IPS-20b (cell line): ENCODE data around the gene BANP.
"Not testable (repeated sequence)": the region's sequence is repeated elsewhere in the genome, so short reads cannot be mapped to it uniquely, and the experiment has no call there.

Source experiments
- H3K27ac ChIP-seq: one replicate; pipeline ENCODE4 v1.5.1; 2013; ENCODE audit warnings: low read length
- H3K27me3 ChIP-seq: 2 replicates; pipeline ENCODE4 v1.6.1; 2013; ENCODE audit warnings: mild to moderate bottlenecking, low read length, inconsistent platforms; ENCODE audit not compliant: insufficient read depth
- H3K36me3 ChIP-seq: 2 replicates; pipeline ENCODE4 v1.6.1; 2013; ENCODE audit warnings: low read depth, mild to moderate bottlenecking, inconsistent platforms, low read length, moderate library complexity; ENCODE audit not compliant: insufficient read depth
- H3K4me1 ChIP-seq: 2 replicates; pipeline ENCODE4 v1.6.1; 2013; ENCODE audit warnings: mild to moderate bottlenecking, control low read depth, inconsistent platforms, low read length, moderate library complexity; ENCODE audit not compliant: insufficient read depth
- H3K4me3 ChIP-seq: 2 replicates; pipeline ENCODE4 v1.5.1; 2013; ENCODE audit warnings: mild to moderate bottlenecking, low read length, inconsistent platforms
- H3K9ac ChIP-seq: 2 replicates; pipeline ENCODE4 v1.6.1; 2013; ENCODE audit warnings: low read depth, mild to moderate bottlenecking, inconsistent platforms, low read length, moderate library complexity
- H3K9me3 ChIP-seq: 2 replicates; pipeline ENCODE4 v1.6.1; 2013; ENCODE audit warnings: mild to moderate bottlenecking, low read depth, low read length, inconsistent platforms; ENCODE audit not compliant: insufficient read depth

The BANP gene

GRCh38 chr16:88041986-88042562, 90.8 kb downstream of the BANP start:
- H3K4me1 ChIP-seq, H3K9ac ChIP-seq, H3K36me3 ChIP-seq: not testable (repeated sequence)

GRCh38 chr16:88043208-88043910, 92.1 kb downstream of the BANP start:
- H3K9ac ChIP-seq, H3K4me3 ChIP-seq, H3K27me3 ChIP-seq, H3K9me3 ChIP-seq, H3K27ac ChIP-seq, H3K4me1 ChIP-seq, H3K36me3 ChIP-seq: not testable (repeated sequence)

More at GRCh38 chr16:88041986-88042562, 90.8 kb downstream of the BANP start:
- not testable (repeated sequence) for H3K4me3 ChIP-seq, H3K27ac ChIP-seq, H3K9me3 ChIP-seq, H3K27me3 ChIP-seq

- not testable (repeated sequence) for H3K36me3 ChIP-seq, H3K4me3 ChIP-seq, H3K9me3 ChIP-seq, H3K9ac ChIP-seq, H3K4me1 ChIP-seq, H3K27ac ChIP-seq, H3K27me3 ChIP-seq
Measured at GRCh38 chr16:88044121-88044581, 92.9 kb downstream of the BANP start.

- not testable (repeated sequence) for H3K4me3 ChIP-seq, H3K36me3 ChIP-seq, H3K4me1 ChIP-seq, H3K9me3 ChIP-seq, H3K27me3 ChIP-seq, H3K27ac ChIP-seq, H3K9ac ChIP-seq
Measured at GRCh38 chr16:88045361-88045760, 94.1 kb downstream of the BANP start.

GRCh38 chr16:88045820-88046303, 94.6 kb downstream of the BANP start:
- Histone ChIP-seq H3K27me3 (no peaks in the 10 kb centered on the region), H3K27ac (no peak overlapping the region), H3K4me1 (no peaks in the 10 kb centered on the region), H3K4me3 (no peak overlapping the region), H3K36me3 (peaks cover 8% of the 10 kb centered on the region; the same call in 1 of the 2 replicates), H3K9ac (no peak overlapping the region), H3K9me3 (no peaks in the 10 kb centered on the region)

GRCh38 chr16:88047462-88047861, 96.2 kb downstream of the BANP start:
- Histone ChIP-seq H3K9ac (no peak overlapping the region), H3K36me3 (peaks cover 16% of the 10 kb centered on the region; the same call in 1 of the 2 replicates), H3K27me3 (no peaks in the 10 kb centered on the region), H3K27ac (no peak overlapping the region), H3K4me1 (no peaks in the 10 kb centered on the region), H3K4me3 (no peak overlapping the region), H3K9me3 (no peaks in the 10 kb centered on the region)

- Histone ChIP-seq H3K9me3 (no peaks in the 10 kb centered on the region), H3K4me3 (no peak overlapping the region), H3K4me1 (no peaks in the 10 kb centered on the region), H3K27me3 (no peaks in the 10 kb centered on the region), H3K9ac (no peak overlapping the region), H3K27ac (no peak overlapping the region), H3K36me3 (peaks cover 22% of the 10 kb centered on the region; the same call in 1 of the 2 replicates)
Measured at GRCh38 chr16:88048985-88049384, 97.8 kb downstream of the BANP start.

GRCh38 chr16:88049561-88050545, 98.6 kb downstream of the BANP start:
- no peaks in the 10 kb centered on the region for H3K9me3 ChIP-seq
- H3K27me3 ChIP-seq: no peaks in the 10 kb centered on the region
- H3K4me1 ChIP-seq: no peaks in the 10 kb centered on the region
- peaks cover 22% of the 10 kb centered on the region; the same call in 1 of the 2 replicates for H3K36me3 ChIP-seq
- H3K27ac ChIP-seq: no peak overlapping the region
- H3K4me3 ChIP-seq: no peak overlapping the region
- H3K9ac ChIP-seq: no peak overlapping the region

GRCh38 chr16:88050952-88051660, 99.9 kb downstream of the BANP start:
- Histone ChIP-seq H3K36me3 (peaks cover 22% of the 10 kb centered on the region; the same call in 1 of the 2 replicates), H3K4me1 (no peaks in the 10 kb centered on the region), H3K9ac (no peak overlapping the region), H3K27ac (no peak overlapping the region), H3K9me3 (no peaks in the 10 kb centered on the region), H3K27me3 (no peaks in the 10 kb centered on the region), H3K4me3 (no peak overlapping the region)

- no peaks in the 10 kb centered on the region for H3K9me3 ChIP-seq
- H3K27ac ChIP-seq: no peak overlapping the region
- H3K27me3 ChIP-seq: no peaks in the 10 kb centered on the region
- no peaks in the 10 kb centered on the region for H3K4me1 ChIP-seq
- peaks cover 22% of the 10 kb centered on the region; the same call in 1 of the 2 replicates for H3K36me3 ChIP-seq
- H3K4me3 ChIP-seq: no peak overlapping the region
- no peak overlapping the region for H3K9ac ChIP-seq
Measured at GRCh38 chr16:88052661-88053060, 101.4 kb downstream of the BANP start.

- H3K4me1 ChIP-seq, H3K27me3 ChIP-seq, H3K9me3 ChIP-seq, H3K9ac ChIP-seq, H3K4me3 ChIP-seq, H3K27ac ChIP-seq: not testable (repeated sequence)
- H3K36me3 ChIP-seq: peaks cover 16% of the 10 kb centered on the region; the same call in 1 of the 2 replicates
Measured at GRCh38 chr16:88053479-88053878, 102.2 kb downstream of the BANP start.
